GM19351 (cell line): ENCODE results near the gene TRIM61.
"Not testable (repeated sequence)": the region's sequence is repeated elsewhere in the genome, so short reads cannot be mapped to it uniquely, and the experiment has no call there.

Experiments used
- ATAC-seq: cut with Tn5 transposase; IDR thresholded peaks from one replicate; pipeline ENCODE4 v1.9.1; 2021; ENCODE audit warnings: mild to moderate bottlenecking, moderate library complexity; ENCODE audit not compliant: unreplicated experiment

The TRIM61 gene

GRCh38 chr4:164977243-164978164 lies at the start of gene TRIM61:
Gene TRIM61 (minus strand): TSS chr4:164977657. CDS start chr4:164970002, 7,655 bp downstream.
- peak; percentile 100 for ATAC-seq

DNA sequence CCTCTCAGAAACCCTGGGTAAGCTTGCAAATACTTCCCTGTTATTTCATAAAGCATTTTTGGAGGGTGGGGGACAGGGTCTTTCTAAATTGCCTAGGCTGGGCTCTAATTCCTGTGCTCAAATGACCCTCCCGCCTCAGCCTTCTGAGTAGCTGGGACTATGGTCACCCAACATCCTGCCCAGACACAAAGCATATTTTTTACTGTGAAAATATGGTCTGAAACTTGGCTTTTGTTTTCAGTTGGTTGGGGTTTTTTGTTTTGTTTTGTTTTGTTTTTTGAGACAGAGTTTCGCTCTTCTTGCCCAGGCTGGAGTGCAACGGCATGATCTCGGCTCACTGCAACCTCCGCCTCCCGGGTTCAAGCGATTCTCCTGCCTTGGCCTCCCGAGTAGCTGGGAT lies 48.3 kb upstream of the TRIM61 start:
- not testable (repeated sequence) for ATAC-seq

DNA sequence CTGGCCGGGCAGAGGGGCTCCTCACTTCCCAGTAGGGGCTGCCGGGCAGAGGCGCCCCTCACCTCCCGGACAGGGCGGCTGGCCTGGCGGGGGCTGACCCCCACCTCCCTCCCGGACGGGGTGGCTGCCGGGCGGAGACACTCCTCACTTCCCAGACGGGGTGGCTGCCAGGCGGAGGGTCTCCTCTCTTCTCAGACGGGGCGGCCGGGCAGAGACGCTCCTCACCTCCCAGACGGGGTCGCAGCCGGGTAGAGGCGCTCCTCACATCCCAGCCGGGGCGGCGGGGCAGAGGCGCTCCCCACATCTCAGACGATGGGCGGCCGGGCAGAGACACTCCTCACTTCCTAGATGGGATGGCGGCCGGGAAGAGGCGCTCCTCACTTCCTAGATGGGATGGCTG lies 42.5 kb upstream of the TRIM61 start:
- ATAC-seq: not testable (repeated sequence)

DNA sequence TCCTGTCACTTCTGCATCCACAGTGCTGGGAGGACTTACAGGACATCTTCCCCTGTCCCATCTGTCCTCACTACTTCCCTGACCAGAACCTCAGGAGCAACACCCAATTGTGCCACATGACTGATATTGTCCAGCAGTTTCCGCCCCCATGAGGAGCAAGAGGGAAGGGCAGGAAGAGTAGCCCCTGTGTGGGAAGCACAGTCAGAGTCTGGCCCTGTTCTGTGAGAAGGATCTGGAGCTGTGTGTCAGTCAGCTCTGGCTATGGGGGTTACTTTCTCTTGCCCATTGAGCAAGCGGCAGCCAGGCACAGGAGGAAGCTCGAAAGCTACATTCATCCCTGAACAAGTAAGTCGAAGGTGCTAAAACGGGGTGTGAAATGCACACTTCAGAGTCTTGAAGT lies 39.5 kb upstream of the TRIM61 start:
- ATAC-seq: peak; percentile 62

DNA sequence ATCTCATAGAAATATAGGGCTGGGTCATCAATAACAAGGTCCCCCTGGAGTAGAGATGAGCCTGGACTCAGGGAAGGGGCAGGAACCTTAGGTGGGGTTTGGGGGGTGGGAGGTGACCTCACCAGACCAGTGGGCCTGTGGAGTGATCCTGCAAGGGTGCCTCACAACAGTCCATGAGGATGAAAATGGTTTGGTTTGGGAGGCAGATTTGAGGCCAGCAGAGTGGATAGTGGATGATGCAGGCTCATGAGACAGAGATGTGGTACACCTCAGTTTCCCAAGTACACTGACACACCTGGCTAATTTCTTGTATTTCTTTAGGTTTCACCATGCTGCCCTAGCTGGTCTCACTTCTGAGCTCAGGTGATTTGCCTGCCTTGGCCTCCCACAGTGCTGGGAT lies 36.2 kb upstream of the TRIM61 start:
- no peak for ATAC-seq

DNA sequence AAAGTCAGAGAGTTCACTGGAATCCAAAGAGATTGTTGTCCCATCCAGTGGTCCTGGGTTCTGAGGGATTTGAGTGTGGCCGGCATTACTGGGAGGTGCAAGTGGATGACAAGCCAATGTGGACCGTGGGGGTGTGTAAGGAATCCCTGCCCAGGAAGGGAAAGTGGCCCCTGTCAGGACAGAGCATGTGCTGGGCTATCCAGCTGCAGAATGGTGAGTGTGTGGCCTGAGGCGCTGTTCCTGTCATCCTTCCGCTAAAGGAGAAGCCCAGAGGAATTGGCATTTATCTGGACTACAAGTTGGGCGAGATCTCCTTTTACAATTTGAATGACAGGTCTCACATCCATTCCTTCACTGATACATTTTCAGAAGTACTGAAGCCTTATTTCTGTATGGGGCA lies 33.9 kb upstream of the TRIM61 start:
- no peak for ATAC-seq

- ATAC-seq: no peak
These were observed 33.5 kb upstream of the TRIM61 start for GRCh38 chr4:165010991-165011390.

GRCh38 chr4:165010487-165010886 lies 33.0 kb upstream of the TRIM61 start:
- no peak for ATAC-seq

GRCh38 chr4:165009493-165010227 lies 32.2 kb upstream of the TRIM61 start:
- peak; percentile 96 for ATAC-seq

DNA sequence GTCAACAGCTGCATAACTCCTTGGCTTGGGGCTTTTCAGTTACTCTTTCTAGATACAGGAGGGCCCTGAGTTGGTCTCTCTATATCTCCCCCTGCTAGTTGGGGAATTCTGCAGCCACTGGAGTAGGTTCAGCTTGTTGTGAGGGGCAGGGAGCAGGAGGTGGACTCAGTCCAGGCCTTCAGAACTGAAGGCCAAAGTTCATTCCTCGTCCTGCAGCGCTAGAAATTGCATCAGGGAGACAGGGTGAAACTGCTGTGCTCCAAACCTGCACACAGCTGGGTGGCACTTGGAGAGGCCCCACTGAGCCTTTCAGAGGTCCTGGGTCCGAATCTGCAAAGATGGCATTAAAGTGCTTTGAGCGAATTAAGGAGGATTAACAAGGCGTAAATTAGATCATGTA lies 29.4 kb upstream of the TRIM61 start:
- ATAC-seq: no peak

- no peak for ATAC-seq
These were observed 29.0 kb upstream of the TRIM61 start for GRCh38 chr4:165006456-165006855.

GRCh38 chr4:165005352-165005925 lies 28.0 kb upstream of the TRIM61 start:
- no peak for ATAC-seq

GRCh38 chr4:165001957-165002356 lies 24.5 kb upstream of the TRIM61 start:
- ATAC-seq: not testable (repeated sequence)

DNA sequence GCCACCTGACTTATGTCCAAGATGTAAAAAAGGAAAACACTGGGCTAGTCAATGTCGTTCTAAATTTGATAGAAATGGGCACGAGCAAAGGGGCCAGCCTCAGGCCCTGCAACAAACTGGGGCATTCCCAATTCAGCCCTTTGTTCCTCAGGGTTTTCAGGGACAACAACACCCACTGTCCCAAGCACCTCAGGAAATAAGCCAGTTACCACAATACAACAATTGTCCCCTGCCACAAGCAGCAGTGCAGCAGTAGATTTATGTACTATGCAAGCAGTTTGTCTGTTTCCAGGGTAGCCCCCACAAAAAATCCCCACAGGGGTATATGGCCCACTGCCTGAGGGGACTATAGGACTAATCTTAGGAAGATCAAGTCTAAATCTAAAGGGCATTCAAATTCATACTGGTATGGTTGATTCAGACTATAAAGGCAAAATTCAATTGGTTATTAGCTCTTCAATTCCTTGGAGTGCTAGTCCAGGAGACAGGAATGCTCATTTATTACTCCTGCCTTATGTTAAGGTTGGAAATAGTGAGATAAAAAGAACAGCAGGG lies 21.1 kb upstream of the TRIM61 start:
- ATAC-seq: not testable (repeated sequence)

GRCh38 chr4:164997941-164998340 lies 20.5 kb upstream of the TRIM61 start:
- no peak for ATAC-seq

DNA sequence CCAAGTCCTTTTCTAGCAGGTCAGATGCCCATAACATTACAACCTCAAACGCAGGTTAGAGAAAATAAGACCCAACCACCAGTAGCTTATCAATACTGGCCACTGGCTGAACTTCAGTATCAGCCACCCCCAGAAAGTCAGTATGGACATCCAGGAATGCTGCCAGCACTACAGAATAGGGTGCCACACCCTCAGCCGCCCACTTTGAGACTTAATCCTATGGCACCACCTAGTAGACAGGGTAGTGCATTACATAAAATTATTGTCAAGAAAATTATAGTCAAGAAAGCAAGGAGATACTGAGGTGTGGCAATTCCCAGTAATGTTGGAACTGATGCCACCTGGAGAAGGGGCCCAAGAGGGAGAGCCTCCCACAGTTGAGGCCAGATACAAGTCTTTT lies 19.9 kb upstream of the TRIM61 start:
- no peak for ATAC-seq

DNA sequence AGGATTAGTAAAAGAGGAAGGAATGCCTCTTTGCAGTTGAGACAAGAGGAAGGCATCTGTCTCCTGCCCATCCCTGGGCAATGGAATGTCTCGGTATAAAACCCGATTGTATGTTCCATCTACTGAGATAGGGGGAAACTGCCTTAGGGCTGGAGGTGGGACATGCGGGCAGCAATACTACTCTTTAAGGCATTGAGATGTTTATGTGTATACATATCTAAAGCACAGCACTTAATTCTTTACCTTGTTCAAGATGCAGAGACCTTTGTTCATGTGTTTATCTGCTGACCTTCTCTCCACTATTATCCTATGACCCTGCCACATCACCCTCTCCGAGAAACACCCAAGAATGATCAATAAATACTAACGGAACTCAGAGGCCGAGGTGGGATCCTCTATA lies 18.7 kb upstream of the TRIM61 start:
- ATAC-seq: not testable (repeated sequence)

DNA sequence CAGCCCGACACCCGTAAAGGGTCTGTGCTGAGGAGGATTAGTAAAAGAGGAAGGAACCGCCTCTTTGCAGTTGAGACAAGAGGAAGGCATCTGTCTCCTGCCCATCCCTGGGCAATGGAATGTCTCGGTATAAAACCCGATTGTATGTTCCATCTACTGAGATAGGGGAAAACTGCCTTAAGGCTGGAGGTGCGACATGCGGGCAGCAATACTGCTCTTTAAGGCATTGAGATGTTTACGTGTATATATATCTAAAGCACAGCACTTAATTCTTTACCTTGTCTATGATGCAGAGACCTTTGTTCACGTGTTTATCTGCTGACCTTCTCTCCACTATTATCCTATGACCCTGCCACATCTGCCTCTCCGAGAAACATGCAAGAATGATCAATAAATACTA lies 13.3 kb upstream of the TRIM61 start:
- ATAC-seq: not testable (repeated sequence)

DNA sequence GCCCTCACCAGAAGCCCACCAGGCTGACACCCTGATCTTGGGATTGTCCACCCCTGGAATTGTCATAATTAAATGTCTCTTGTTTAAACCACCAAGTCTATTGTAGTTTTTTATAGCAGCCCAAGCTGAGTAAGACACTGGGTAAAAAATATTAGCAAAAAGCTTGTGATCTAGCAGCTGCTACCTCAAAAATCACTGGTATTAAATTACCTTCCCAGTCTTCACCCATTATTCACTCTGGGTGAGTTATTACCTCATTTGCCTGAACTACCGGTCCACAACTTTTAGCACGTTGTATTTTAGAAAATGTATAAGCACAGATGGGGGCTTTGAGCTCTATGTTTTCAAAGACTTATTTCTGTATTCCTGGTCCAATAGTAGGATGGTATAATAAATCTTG lies 12.0 kb upstream of the TRIM61 start:
- no peak for ATAC-seq

GRCh38 chr4:164971929-164972328 lies 5.5 kb downstream of the TRIM61 start:
- ATAC-seq: not testable (repeated sequence)

GRCh38 chr4:164959896-164960295 lies 17.6 kb downstream of the TRIM61 start:
- no peak for ATAC-seq
